Astrocyte of the cerebellum (primary cell): ENCODE data around the gene IER3.
A peak's percentile ranks its signal among the peaks of the same experiment; 100 is the strongest.

Source experiments
- DNase-seq: peaks from one replicate; pipeline ENCODE4 v3.0.0-alpha.2; 2011; ENCODE audit warnings: low read depth
- H3K4me3 ChIP-seq: 2 replicates; pipeline ENCODE4 v1.5.1; 2011; ENCODE audit warnings: mild to moderate bottlenecking, low read depth, low read length, moderate library complexity
- in situ Hi-C: cut with HindIII; loops from 2 replicates; pipeline ENCODE4 v1.10.0; 2017; ENCODE audit warnings: low sequenced_read_pairs
- TF ChIP-seq, protein P1 (sequence below): IDR thresholded peaks from 2 replicates; pipeline ENCODE4 v1.5.1; 2012; ENCODE audit warnings: low read length, low read depth, moderate library complexity, mild to moderate bottlenecking; ENCODE audit errors: missing control alignments

IER3 gene

DNA sequence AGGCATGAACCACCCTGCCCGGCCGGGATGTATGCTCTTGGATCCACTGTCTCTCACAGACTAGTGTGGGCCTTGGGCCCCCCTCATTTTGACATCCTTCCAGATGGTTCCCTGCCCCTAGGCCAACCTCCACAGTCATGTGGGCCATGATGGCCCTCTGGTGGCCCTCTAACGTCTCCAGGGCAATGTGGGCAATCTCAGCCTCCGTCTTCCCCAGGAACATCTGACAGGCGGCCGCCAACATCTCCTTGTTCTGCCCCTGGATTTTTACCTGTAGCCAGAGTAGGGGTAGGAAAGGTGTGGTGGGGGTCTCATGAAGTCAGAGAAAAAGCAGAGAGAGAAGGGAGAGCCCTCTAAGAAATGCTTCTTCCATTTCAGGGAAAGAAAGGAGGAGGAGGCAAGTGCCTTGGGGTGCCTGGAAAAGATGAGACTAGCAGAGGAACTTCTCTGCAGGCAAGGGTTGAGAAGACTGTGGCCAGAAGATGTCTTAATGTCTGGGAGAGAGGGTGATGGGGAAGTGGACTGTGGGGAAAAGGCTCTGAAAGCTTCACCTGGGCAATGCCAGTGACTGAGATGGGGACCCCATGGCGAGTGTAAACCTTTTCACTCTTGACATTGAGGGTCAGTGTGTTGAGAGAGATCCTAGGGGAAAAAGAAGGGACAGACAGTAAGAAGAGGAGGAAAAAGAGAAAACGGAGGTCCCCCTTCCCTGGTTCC is 3.1 kb downstream of the IER3 start:
- TF ChIP-seq, protein P1, sequence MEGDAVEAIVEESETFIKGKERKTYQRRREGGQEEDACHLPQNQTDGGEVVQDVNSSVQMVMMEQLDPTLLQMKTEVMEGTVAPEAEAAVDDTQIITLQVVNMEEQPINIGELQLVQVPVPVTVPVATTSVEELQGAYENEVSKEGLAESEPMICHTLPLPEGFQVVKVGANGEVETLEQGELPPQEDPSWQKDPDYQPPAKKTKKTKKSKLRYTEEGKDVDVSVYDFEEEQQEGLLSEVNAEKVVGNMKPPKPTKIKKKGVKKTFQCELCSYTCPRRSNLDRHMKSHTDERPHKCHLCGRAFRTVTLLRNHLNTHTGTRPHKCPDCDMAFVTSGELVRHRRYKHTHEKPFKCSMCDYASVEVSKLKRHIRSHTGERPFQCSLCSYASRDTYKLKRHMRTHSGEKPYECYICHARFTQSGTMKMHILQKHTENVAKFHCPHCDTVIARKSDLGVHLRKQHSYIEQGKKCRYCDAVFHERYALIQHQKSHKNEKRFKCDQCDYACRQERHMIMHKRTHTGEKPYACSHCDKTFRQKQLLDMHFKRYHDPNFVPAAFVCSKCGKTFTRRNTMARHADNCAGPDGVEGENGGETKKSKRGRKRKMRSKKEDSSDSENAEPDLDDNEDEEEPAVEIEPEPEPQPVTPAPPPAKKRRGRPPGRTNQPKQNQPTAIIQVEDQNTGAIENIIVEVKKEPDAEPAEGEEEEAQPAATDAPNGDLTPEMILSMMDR: no peak
- H3K4me3 ChIP-seq: peak overlapping the region; percentile 79
- in situ Hi-C loops: no loop called here
- no peak for DNase-seq

DNA sequence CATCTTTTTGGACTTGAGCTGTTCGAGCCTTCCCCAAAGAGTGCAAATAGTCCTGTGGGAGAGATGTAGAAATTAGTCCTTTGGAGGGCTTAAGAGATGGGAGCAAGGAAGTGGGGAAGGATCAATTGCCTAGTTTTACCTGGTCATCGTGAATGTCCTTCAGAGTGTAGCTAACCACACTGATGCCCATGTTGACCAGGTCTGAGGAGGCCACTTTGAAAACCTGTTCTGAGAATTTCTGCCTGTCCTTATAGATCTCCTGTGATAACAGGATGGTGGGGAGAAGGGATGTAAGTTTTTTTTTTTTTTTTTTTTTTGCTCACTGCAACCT is 3.8 kb downstream of the IER3 start:
- TF ChIP-seq, protein P1: no peak
- DNase-seq: no peak
- in situ Hi-C loops: no loop called here
- no peak overlapping the region for H3K4me3 ChIP-seq

DNA sequence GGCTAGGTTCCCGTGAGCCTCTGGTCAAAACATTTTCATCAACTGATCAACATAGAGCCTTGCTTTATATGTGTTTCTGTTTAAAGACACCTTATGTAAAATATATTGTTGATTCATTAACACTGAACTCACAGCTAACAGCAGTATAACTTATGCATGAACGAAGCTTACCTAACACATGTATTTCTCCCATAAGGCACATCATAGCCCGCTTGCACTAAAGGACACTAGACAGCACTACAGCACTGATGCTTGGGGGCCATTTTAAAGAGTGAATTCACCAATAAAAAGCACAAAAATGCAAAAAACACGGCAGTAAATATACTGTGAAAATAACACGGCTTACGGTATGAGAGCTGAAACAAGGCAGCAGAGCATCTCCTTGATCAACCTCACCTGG is 5.8 kb downstream of the IER3 start:
- TF ChIP-seq, protein P1: no peak
- no peak for DNase-seq
- in situ Hi-C loops: loop anchor here (5.0 to 10.0 kb wide), 2 partner anchors 46 to 129 kb away; no protein-coding TSS in a partner anchor
- no peak overlapping the region for H3K4me3 ChIP-seq

DNA sequence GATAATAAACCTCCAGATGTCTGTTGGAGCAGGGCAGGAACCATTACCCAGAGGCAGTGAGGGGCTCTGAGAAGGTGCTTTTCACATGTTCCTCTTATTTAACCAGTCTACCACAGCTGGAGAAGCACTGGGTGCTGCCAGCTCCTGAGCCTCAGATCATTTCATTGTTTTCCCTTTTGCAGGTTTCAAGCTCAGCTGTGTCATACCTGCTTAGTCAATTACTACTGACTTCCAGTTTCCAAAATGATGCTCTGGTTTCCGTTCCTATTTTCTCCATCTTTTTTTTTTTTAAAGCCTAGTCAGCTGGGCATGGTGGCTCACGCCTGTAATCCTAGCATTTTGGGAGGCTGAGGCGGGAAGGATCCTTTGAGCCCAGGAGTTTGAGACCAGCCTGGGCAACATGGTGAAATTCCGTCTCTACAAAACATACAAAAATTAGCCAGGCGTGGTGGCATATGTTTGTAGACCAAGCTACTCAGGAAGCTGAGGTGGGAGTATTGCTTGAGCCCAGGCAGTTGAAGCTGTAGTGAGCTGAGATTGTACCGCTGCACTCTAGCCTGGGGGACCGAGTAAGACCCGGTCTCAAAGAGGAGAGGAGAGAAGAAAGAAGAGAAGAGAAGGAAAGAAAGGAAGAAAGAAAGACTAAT is 8.6 kb downstream of the IER3 start:
- no peak for DNase-seq
- in situ Hi-C loops: loop anchor here (5.0 to 10.0 kb wide), 2 partner anchors 49 to 132 kb away; no protein-coding TSS in a partner anchor
- no peak overlapping the region for H3K4me3 ChIP-seq
- TF ChIP-seq, protein P1: no peak

DNA sequence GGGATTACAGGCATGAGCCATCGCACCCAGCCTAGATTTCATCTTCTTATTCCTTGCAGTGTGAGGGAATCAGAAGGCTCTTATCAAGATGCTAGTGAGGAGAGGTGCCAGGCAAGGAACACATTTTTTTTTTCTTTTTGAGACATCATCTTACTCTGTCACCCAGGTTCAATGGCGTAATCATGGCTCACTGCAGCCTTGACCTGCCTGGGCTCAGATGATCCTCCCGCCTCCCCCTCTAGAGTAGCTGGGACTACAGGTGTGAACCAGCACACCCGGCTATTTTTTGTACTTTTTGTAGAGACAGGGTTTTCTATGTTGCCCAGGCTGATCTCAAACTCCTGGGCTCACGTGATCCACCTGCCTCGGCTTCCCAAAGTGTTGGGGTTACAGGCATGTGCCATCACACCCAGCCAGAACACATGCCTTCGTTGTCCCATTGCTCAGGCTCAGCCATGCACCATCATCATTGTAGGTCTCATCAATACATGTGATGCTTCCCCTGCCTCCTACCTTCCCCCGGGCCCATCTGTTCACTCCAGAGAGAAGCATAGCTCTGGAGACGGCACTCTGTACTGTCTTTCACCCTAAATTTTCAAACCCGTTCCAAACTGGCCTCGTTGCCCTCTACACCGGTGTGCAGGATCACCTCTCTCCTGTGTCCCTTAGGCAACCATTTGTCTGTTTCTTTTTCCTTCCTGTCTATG is 12.0 kb downstream of the IER3 start:
- in situ Hi-C loops: loop anchor here (10.0 kb wide), 1 partner anchor 52 kb away; no protein-coding TSS in a partner anchor
- TF ChIP-seq, protein P1: no peak
- H3K4me3 ChIP-seq: no peak overlapping the region
- DNase-seq: no peak

DNA sequence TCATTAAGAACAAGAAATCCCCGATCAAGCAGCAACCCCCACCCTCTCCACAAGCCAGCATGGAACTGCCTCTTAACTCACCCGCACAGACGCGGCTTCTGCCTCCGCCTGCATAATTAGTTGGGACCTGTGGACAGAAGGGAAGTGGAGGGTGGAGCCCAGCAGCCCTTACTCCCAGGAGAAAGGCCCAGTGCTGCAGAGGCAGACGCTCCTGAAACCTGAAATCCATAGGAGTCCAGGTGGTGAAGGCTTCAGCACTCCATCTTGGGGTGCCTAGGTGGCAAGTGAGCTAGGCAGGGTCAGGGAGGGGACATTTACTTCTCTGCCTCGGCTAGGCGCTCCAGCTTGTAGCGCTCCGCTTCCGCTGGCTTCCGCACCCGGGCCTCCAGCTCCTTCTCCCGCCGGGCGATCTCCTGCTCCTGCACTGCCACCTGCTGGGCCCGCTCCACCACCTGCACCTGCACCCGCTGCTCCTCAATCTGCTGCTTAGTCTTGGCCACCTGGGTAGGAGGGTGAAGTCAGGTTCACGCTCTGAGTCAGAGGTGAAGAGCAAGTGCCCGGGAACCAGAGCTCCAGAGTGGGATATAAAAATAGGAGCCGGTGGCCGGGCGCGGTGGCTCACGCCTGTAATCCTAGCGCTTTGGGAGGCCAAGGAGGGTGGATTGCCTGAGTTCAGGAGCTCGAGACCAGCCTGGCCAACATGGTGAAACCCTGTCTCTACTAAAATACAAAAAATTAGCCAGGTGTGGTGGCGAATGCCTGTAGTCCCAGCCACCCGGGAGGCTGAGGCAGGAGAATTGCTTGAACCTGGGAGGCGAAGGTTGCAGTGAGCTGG is 13.5 kb downstream of the IER3 start:
- H3K4me3 ChIP-seq: no peak overlapping the region
- in situ Hi-C loops: loop anchor here (10.0 kb wide), 1 partner anchor 54 kb away; no protein-coding TSS in a partner anchor
- TF ChIP-seq, protein P1: no peak
- no peak for DNase-seq
